Mucosa of descending colon (tissue), 3 donors: ENCODE data around the gene CHMP1B. TPM values are rescaled to one million over a fixed set of nuclear protein-coding genes. Genes with fewer than 3 reads are reported as not detected.

Experiments
- ATAC-seq: fragments of 200-7000 bp; cut with Tn5 transposase; one replicate; pipeline ENCODE4 v1.9.1; 2020; ENCODE audit warnings: mild to moderate bottlenecking, moderate library complexity
- DNase-seq, 3 donors: peaks; one replicate each; pipeline ENCODE4 v3.0.0-alpha.2; 2020
- H3K36me3 ChIP-seq: fragments of 200-600 bp; one replicate; pipeline ENCODE4 v1.8.0; 2021; ENCODE audit warnings: low read depth, mild to moderate bottlenecking
- H3K4me1 ChIP-seq: fragments of 200-600 bp; one replicate; pipeline ENCODE4 v1.8.0; 2021; ENCODE audit warnings: low read depth, mild to moderate bottlenecking
- H3K4me3 ChIP-seq: fragments of 200-600 bp; one replicate; pipeline ENCODE4 v1.8.0; 2021; ENCODE audit warnings: mild to moderate bottlenecking
- H3K9me3 ChIP-seq: fragments of 200-600 bp; one replicate; pipeline ENCODE4 v1.8.0; 2021; ENCODE audit warnings: mild to moderate bottlenecking
- CTCF ChIP-seq: fragments of 200-600 bp; IDR thresholded peaks from one replicate; pipeline ENCODE4 v1.8.0; 2022; ENCODE audit warnings: antibody characterized with exemption, mild to moderate bottlenecking
- intact Hi-C, 2 donors: fragments of 100-400 bp; cut with DNase I in 1 of 2; cut with micrococcal nuclease in 1 of 2; formaldehyde crosslinking; loops; one replicate each; pipeline versions ENCODE4 v1.11.0 to v1.11.1; 2022; cut with DNase I, micrococcal nuclease
- total RNA-seq, 3 donors: library from RNA; stranded (reverse); fragmentation: NEBNext Ultra II Directional in 2 of 3; extraction: Animal tissue kit (Norgen Biotek cat#: 25700) in 2 of 3; gene quantifications; one replicate each; pipeline versions ENCODE4 v1.2.1 to v1.2.4, GENCODE V29; 2021 to 2023
- donor health status: DM: no; HTN: no; CAD: no; lungs with moderate emphysema.
- donor health status: DM: no; HTN: no; CAD: no.
- donor health status: DM: no; HTN: yes; CAD: no.

Gene CHMP1B
- total RNA-seq, 3 donors from 2014 or later = 60.9 to 88.3 (median 66.7) TPM

- no peak for TF ChIP-seq CTCF
- ATAC-seq (no peak), DNase-seq (no peak)
- H3K36me3 ChIP-seq = no peaks in the 10 kb centered on the region
- no peaks in the 10 kb centered on the region for H3K9me3 ChIP-seq
- intact Hi-C loops = no loop called here
- H3K4me3 ChIP-seq = no peak overlapping the region
- H3K4me1 ChIP-seq = peaks cover 13% of the 10 kb centered on the region
These were observed 29.5 kb downstream of the CHMP1B start for GRCh38 chr18:11880586-11881304.

- TF ChIP-seq CTCF = no peak
- no peak for DNase-seq
- intact Hi-C loops = no loop called here
- H3K9me3 ChIP-seq = no peaks in the 10 kb centered on the region
- no peaks in the 10 kb centered on the region for H3K36me3 ChIP-seq
- no peak for ATAC-seq
- H3K4me1 ChIP-seq = peaks cover 13% of the 10 kb centered on the region
- no peak overlapping the region for H3K4me3 ChIP-seq
These were observed 31.4 kb downstream of the CHMP1B start for GRCh38 chr18:11882636-11883035.

- no peak for ATAC-seq
- Histone ChIP-seq H3K4me1 (peaks cover 15% of the 10 kb centered on the region), H3K9me3 (no peaks in the 10 kb centered on the region), H3K4me3 (no peak overlapping the region), H3K36me3 (no peaks in the 10 kb centered on the region)
- no peak for DNase-seq
- intact Hi-C loops = no loop called here
- TF ChIP-seq CTCF = no peak
These were observed 31.9 kb downstream of the CHMP1B start for GRCh38 chr18:11883153-11883552.

GRCh38 chr18:11884396-11885030 is 33.3 kb downstream of the CHMP1B start:
- intact Hi-C loops = no loop called here
- Histone ChIP-seq H3K4me3 (no peak overlapping the region), H3K4me1 (peaks cover 18% of the 10 kb centered on the region), H3K9me3 (no peaks in the 10 kb centered on the region), H3K36me3 (no peaks in the 10 kb centered on the region)
- DNase-seq = no peak
- TF ChIP-seq CTCF = no peak
- ATAC-seq = no peak

- Histone ChIP-seq H3K36me3 (no peaks in the 10 kb centered on the region), H3K4me1 (peaks cover 18% of the 10 kb centered on the region), H3K9me3 (no peaks in the 10 kb centered on the region), H3K4me3 (no peak overlapping the region)
- DNase-seq (peak; percentile 61 to 71 (median 66)), ATAC-seq (peak; percentile 84)
- intact Hi-C loops = no loop called here
- no peak for TF ChIP-seq CTCF
These were observed 34.2 kb downstream of the CHMP1B start for GRCh38 chr18:11885278-11885947.
